GM19328 (cell line): ENCODE results near the gene LDB3.
A peak's percentile ranks its signal among the peaks of the same experiment; 100 is the strongest.

Source experiments
- ATAC-seq: cut with Tn5 transposase; IDR thresholded peaks from one replicate; pipeline ENCODE4 v1.9.1; 2021; ENCODE audit warnings: mild to moderate bottlenecking, moderate library complexity; ENCODE audit not compliant: unreplicated experiment

Gene LDB3

GRCh38 chr10:86757113-86757972, 89.0 kb downstream of the LDB3 start:
- peak; percentile 1 for ATAC-seq

- ATAC-seq = no peak
Observed at GRCh38 chr10:86758189-86759072, 90.1 kb downstream of the LDB3 start.

GRCh38 chr10:86759073-86759672, 90.9 kb downstream of the LDB3 start:
- ATAC-seq = no peak

- no peak for ATAC-seq
Observed at GRCh38 chr10:86763404-86763803, 95.1 kb downstream of the LDB3 start.

- ATAC-seq = no peak
Observed at GRCh38 chr10:86765548-86765947, 97.2 kb downstream of the LDB3 start.

- ATAC-seq = no peak
Observed at GRCh38 chr10:86768412-86769062, 100.2 kb downstream of the LDB3 start.

GRCh38 chr10:86769991-86770390, 101.7 kb downstream of the LDB3 start:
- ATAC-seq = no peak

GRCh38 chr10:86770412-86770960, 102.2 kb downstream of the LDB3 start:
- no peak for ATAC-seq

- ATAC-seq = no peak
Observed at GRCh38 chr10:86773498-86773897, 105.2 kb downstream of the LDB3 start.

GRCh38 chr10:86775056-86775869, 107.0 kb downstream of the LDB3 start:
- ATAC-seq = no peak

GRCh38 chr10:86775870-86776180, 107.5 kb downstream of the LDB3 start:
- ATAC-seq = no peak

GRCh38 chr10:86779220-86780017, 111.1 kb downstream of the LDB3 start:
- no peak for ATAC-seq

GRCh38 chr10:86782701-86783418, 114.5 kb downstream of the LDB3 start:
- peak; percentile 90 for ATAC-seq

- no peak for ATAC-seq
Observed at GRCh38 chr10:86785037-86785436, 116.7 kb downstream of the LDB3 start.
